AG08396 (cell line): ENCODE measurements around the gene CAMKMT.
A peak's percentile ranks its signal among the peaks of the same experiment; 100 is the strongest.

Experiments
- DNase-seq: peaks from one replicate; pipeline ENCODE4 v3.0.0; 2012; ENCODE audit warnings: low spot score, mixed read lengths

Gene CAMKMT

GRCh38 chr2:44361330-44362206, at the start of gene CAMKMT, which contains the start of gene PREPL:
TSS of gene CAMKMT (plus strand) at chr2:44361947.
TSS of gene PREPL (minus strand) at chr2:44361494. CDS start at chr2:44346342, 15,152 bp downstream.
- DNase-seq = peak; percentile 98

- DNase-seq = no peak
Measured at GRCh38 chr2:44314362-44314761, 47.4 kb upstream of the CAMKMT start.

GRCh38 chr2:44315945-44316344, 45.8 kb upstream of the CAMKMT start:
- DNase-seq = no peak

GRCh38 chr2:44320832-44321231, 40.9 kb upstream of the CAMKMT start:
- no peak for DNase-seq

GRCh38 chr2:44321360-44321759, 40.4 kb upstream of the CAMKMT start:
- DNase-seq = no peak

GRCh38 chr2:44324971-44325426, 36.7 kb upstream of the CAMKMT start:
- peak; percentile 10 for DNase-seq

- DNase-seq = no peak
Measured at GRCh38 chr2:44325897-44326296, 35.9 kb upstream of the CAMKMT start.

GRCh38 chr2:44326548-44327264, 35.0 kb upstream of the CAMKMT start:
- DNase-seq = no peak

GRCh38 chr2:44328750-44329149, 33.0 kb upstream of the CAMKMT start:
- no peak for DNase-seq

GRCh38 chr2:44329343-44329742, 32.4 kb upstream of the CAMKMT start:
- no peak for DNase-seq

- DNase-seq = no peak
Measured at GRCh38 chr2:44330801-44331200, 30.9 kb upstream of the CAMKMT start.

GRCh38 chr2:44333994-44334393, 27.8 kb upstream of the CAMKMT start:
- DNase-seq = no peak

GRCh38 chr2:44335806-44336538, 25.8 kb upstream of the CAMKMT start:
- no peak for DNase-seq

GRCh38 chr2:44342854-44343253, 18.9 kb upstream of the CAMKMT start:
- no peak for DNase-seq

- no peak for DNase-seq
Measured at GRCh38 chr2:44347526-44347925, 14.2 kb upstream of the CAMKMT start.

GRCh38 chr2:44348400-44348799, 13.3 kb upstream of the CAMKMT start:
- peak; percentile 39 for DNase-seq

GRCh38 chr2:44349506-44349905, 12.2 kb upstream of the CAMKMT start:
- DNase-seq = no peak

GRCh38 chr2:44351088-44351487, 10.7 kb upstream of the CAMKMT start:
- peak; percentile 10 for DNase-seq

GRCh38 chr2:44351676-44352075, 10.1 kb upstream of the CAMKMT start:
- DNase-seq = no peak

GRCh38 chr2:44352510-44352909, 9.2 kb upstream of the CAMKMT start:
- DNase-seq = no peak

- no peak for DNase-seq
Measured at GRCh38 chr2:44354761-44355160, 7.0 kb upstream of the CAMKMT start.

GRCh38 chr2:44358503-44358902, 3.2 kb upstream of the CAMKMT start:
- DNase-seq = peak; percentile 6
